Nephron (organoid): ENCODE data around the gene COPZ2.

Source experiments
- H3K27ac Mint-ChIP-seq, 3 experiments: 2 replicates each; pipeline ENCODE4 v1.8.0; 2020; ENCODE audit warnings: mixed read lengths in 3 of 3, mild to moderate bottlenecking in 2 of 3, moderate library complexity in 1 of 3
- H3K27me3 Mint-ChIP-seq: 2 replicates; pipeline ENCODE4 v1.8.0; 2021; ENCODE audit warnings: low read depth, mild to moderate bottlenecking, moderate library complexity, mixed read lengths
- H3K36me3 Mint-ChIP-seq: 2 replicates; pipeline ENCODE4 v1.8.0; 2020; ENCODE audit warnings: low read depth, mixed read lengths
- H3K4me1 Mint-ChIP-seq: 2 replicates; pipeline ENCODE4 v1.8.0; 2020; ENCODE audit warnings: mixed read lengths
- H3K4me3 Mint-ChIP-seq, 3 experiments: 2 replicates each; pipeline ENCODE4 v1.8.0; 2020; ENCODE audit warnings: mild to moderate bottlenecking in 3 of 3, mixed read lengths in 3 of 3, moderate library complexity in 2 of 3
- H3K9me3 Mint-ChIP-seq: 2 replicates; pipeline ENCODE4 v1.8.0; 2020; ENCODE audit warnings: mixed read lengths
- CTCF ChIP-seq, 3 experiments: fragments of 200-600 bp; sonication (generic); IDR thresholded peaks; one replicate each; pipeline ENCODE4 v1.5.0; 2021; ENCODE audit warnings: antibody characterized with exemption in 3 of 3; ENCODE audit not compliant: unreplicated experiment in 3 of 3

COPZ2 gene

GRCh38 chr17:48011405-48012150, 26.0 kb downstream of the COPZ2 start:
- Mint-ChIP-seq H3K27ac (peak overlapping the region; percentile 3 to 59 (median 34)), H3K4me1 (peaks cover 53% of the 10 kb centered on the region), H3K9me3 (no peaks in the 10 kb centered on the region), H3K27me3 (peaks cover 40% of the 10 kb centered on the region), H3K4me3 (peak overlapping the region; percentile 74 to 81 (median 76)), H3K36me3 (no peaks in the 10 kb centered on the region)
- peak; percentile 33 to 46 (median 38) for TF ChIP-seq CTCF (IDR thresholded peaks at IDR 0.05; ENCODE audit: unreplicated experiment in 3 of 3)

GRCh38 chr17:48010193-48010592, 27.4 kb downstream of the COPZ2 start:
- TF ChIP-seq CTCF (IDR thresholded peaks at IDR 0.05; ENCODE audit: unreplicated experiment in 3 of 3): no peak
- Mint-ChIP-seq H3K4me1 (peaks cover 53% of the 10 kb centered on the region), H3K36me3 (no peaks in the 10 kb centered on the region), H3K27ac (no peak overlapping the region), H3K9me3 (no peaks in the 10 kb centered on the region), H3K4me3 (no peak overlapping the region), H3K27me3 (peaks cover 36% of the 10 kb centered on the region)

GRCh38 chr17:48006936-48007709, 30.5 kb downstream of the COPZ2 start:
- Mint-ChIP-seq H3K27ac (peak overlapping the region; percentile 6 to 56 (median 35)), H3K4me3 (no peak overlapping the region), H3K36me3 (no peaks in the 10 kb centered on the region), H3K9me3 (no peaks in the 10 kb centered on the region), H3K4me1 (peaks cover 56% of the 10 kb centered on the region), H3K27me3 (peaks cover 20% of the 10 kb centered on the region)
- no peak for TF ChIP-seq CTCF (IDR thresholded peaks at IDR 0.05; ENCODE audit: unreplicated experiment in 3 of 3)

GRCh38 chr17:48004983-48005382, 32.6 kb downstream of the COPZ2 start:
- no peak overlapping the region for H3K4me3 Mint-ChIP-seq
- no peaks in the 10 kb centered on the region for H3K36me3 Mint-ChIP-seq
- no peaks in the 10 kb centered on the region for H3K9me3 Mint-ChIP-seq
- peaks cover 60% of the 10 kb centered on the region for H3K4me1 Mint-ChIP-seq
- H3K27me3 Mint-ChIP-seq: peaks cover 9% of the 10 kb centered on the region
- peak overlapping the region; percentile 72 to 87 (median 79) for H3K27ac Mint-ChIP-seq
- TF ChIP-seq CTCF (IDR thresholded peaks at IDR 0.05; ENCODE audit: unreplicated experiment in 3 of 3): no peak

- peaks cover 3% of the 10 kb centered on the region for H3K27me3 Mint-ChIP-seq
- peaks cover 65% of the 10 kb centered on the region for H3K4me1 Mint-ChIP-seq
- no peaks in the 10 kb centered on the region for H3K36me3 Mint-ChIP-seq
- TF ChIP-seq CTCF (IDR thresholded peaks at IDR 0.05; ENCODE audit: unreplicated experiment in 3 of 3): peak in 2 of 3 experiments; percentile 28 to 40
- H3K9me3 Mint-ChIP-seq: no peaks in the 10 kb centered on the region
- H3K27ac Mint-ChIP-seq: peak overlapping the region; percentile 79 to 87 (median 87)
- H3K4me3 Mint-ChIP-seq: peak overlapping the region; percentile 4 to 19 (median 7)
Observed at GRCh38 chr17:48003417-48004151, 34.0 kb downstream of the COPZ2 start.
